Body of pancreas (tissue), 4 donors: ENCODE results near the gene WWOX.

Experiments used
- CTCF ChIP-seq, 7 experiments: fragments of 450-650 bp in 4 of 7; fragments of 200-600 bp in 3 of 7; sonication (generic) in 3 of 7; IDR thresholded peaks; one replicate each; pipeline ENCODE4 v1.5.1; 2016 to 2019; ENCODE audit warnings: antibody characterized with exemption in 7 of 7
- POLR2A ChIP-seq, 3 donors: fragments of 450-650 bp; IDR thresholded peaks; one replicate each; pipeline ENCODE4 v1.6.1; 2016; ENCODE audit warnings: antibody characterized with exemption in 3 of 3, mild to moderate bottlenecking in 2 of 3

GRCh38 chr16:78897299-78897698 lies 797.8 kb downstream of the WWOX start:
- TF ChIP-seq CTCF (IDR thresholded peaks at IDR 0.05) (no peak), POLR2A (IDR thresholded peaks at IDR 0.05) (no peak)
